22Rv1 (cell line): ENCODE results near the gene TNFRSF17.
A peak's percentile ranks its signal among the peaks of the same experiment; 100 is the strongest.
"Not testable (repeated sequence)": the region's sequence is repeated elsewhere in the genome, so short reads cannot be mapped to it uniquely, and the experiment has no call there.

Source experiments
- H3K27ac ChIP-seq: fragments of 450-650 bp; 2 replicates; pipeline ENCODE4 v1.5.1; 2017
- CTCF ChIP-seq: fragments of 450-650 bp; IDR thresholded peaks from 2 replicates; pipeline ENCODE4 v1.5.1; 2017; ENCODE audit warnings: mild to moderate bottlenecking
- ZFX ChIP-seq: fragments of 450-650 bp; IDR thresholded peaks from 2 replicates; pipeline ENCODE4 v1.6.1; 2017; ENCODE audit warnings: antibody characterized with exemption, borderline replicate concordance

TNFRSF17 gene

GRCh38 chr16:11966173-11966572, 1.2 kb downstream of the TNFRSF17 start:
- no peak overlapping the region for H3K27ac ChIP-seq
- TF ChIP-seq CTCF (no peak), ZFX (no peak)

GRCh38 chr16:11967195-11967911, 2.3 kb downstream of the TNFRSF17 start:
- TF ChIP-seq ZFX (no peak), CTCF (no peak)
- H3K27ac ChIP-seq, result no peak overlapping the region

GRCh38 chr16:11968577-11968976, 3.6 kb downstream of the TNFRSF17 start:
- H3K27ac ChIP-seq, result no peak overlapping the region
- TF ChIP-seq CTCF (no peak), ZFX (no peak)

- not testable (repeated sequence) for H3K27ac ChIP-seq
Observed at GRCh38 chr16:11970292-11970691, 5.3 kb downstream of the TNFRSF17 start.

- TF ChIP-seq ZFX, result no peak
- TF ChIP-seq CTCF, result peak; percentile 39
- H3K27ac ChIP-seq, result no peak overlapping the region
Observed at GRCh38 chr16:11972128-11972527, 7.1 kb downstream of the TNFRSF17 start.

GRCh38 chr16:11973070-11973469, 8.1 kb downstream of the TNFRSF17 start:
- H3K27ac ChIP-seq, result no peak overlapping the region
- TF ChIP-seq CTCF (no peak), ZFX (no peak)

- no peak overlapping the region for H3K27ac ChIP-seq
- TF ChIP-seq CTCF (no peak), ZFX (no peak)
Observed at GRCh38 chr16:11976850-11977375, 11.9 kb downstream of the TNFRSF17 start.
